IPS-18a (cell line): Measurements from ENCODE around the gene FBXO47.

ENCODE experiments used
- H3K27ac ChIP-seq: one replicate; pipeline ENCODE4 v1.5.1; 2013; ENCODE audit warnings: low read length
- H3K27me3 ChIP-seq: one replicate; pipeline ENCODE4 v1.6.1; 2013; ENCODE audit warnings: mild to moderate bottlenecking, low read length; ENCODE audit not compliant: control insufficient read depth, insufficient read depth
- H3K36me3 ChIP-seq: one replicate; pipeline ENCODE4 v1.6.1; 2013; ENCODE audit warnings: low read depth, low read length; ENCODE audit not compliant: control insufficient read depth
- H3K4me1 ChIP-seq: one replicate; pipeline ENCODE4 v1.6.1; 2013; ENCODE audit warnings: low read depth, low read length; ENCODE audit not compliant: control insufficient read depth
- H3K4me3 ChIP-seq: one replicate; pipeline ENCODE4 v1.5.1; 2013; ENCODE audit warnings: low read length
- H3K9ac ChIP-seq: one replicate; pipeline ENCODE4 v1.6.1; 2013; ENCODE audit warnings: mild to moderate bottlenecking, low read length, moderate library complexity
- H3K9me3 ChIP-seq: one replicate; pipeline ENCODE4 v1.6.1; 2013; ENCODE audit warnings: low read depth, low read length; ENCODE audit not compliant: control insufficient read depth

Gene FBXO47

GRCh38 chr17:38896346-38896954 is 70.8 kb downstream of the FBXO47 start:
- H3K9ac ChIP-seq = no peak overlapping the region
- H3K27ac ChIP-seq = no peak overlapping the region
- no peaks in the 10 kb centered on the region for H3K27me3 ChIP-seq
- no peaks in the 10 kb centered on the region for H3K9me3 ChIP-seq
- H3K4me3 ChIP-seq = no peak overlapping the region
- H3K4me1 ChIP-seq = peaks cover 4% of the 10 kb centered on the region
- peaks cover 20% of the 10 kb centered on the region for H3K36me3 ChIP-seq

DNA sequence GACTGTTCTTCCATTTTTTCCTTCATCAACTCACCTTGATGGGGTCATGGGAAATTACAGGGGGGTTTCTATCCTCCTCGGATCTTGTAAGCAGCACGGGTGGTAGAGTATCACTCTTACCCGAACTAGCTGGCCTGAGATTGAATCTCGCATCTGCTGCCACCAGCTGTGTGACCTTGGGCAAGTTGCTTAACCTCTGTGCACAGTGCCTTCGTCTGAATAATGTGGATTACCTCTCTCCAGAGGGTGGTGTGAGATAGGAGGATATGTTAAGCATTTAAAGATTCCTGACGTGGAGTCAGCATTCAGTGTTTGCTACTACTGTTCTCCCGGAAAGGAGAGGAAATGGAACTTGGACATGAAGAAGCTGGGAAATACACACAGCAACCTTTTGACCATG is 72.9 kb downstream of the FBXO47 start:
- Histone ChIP-seq H3K9ac (no peak overlapping the region), H3K4me3 (no peak overlapping the region), H3K4me1 (no peaks in the 10 kb centered on the region), H3K36me3 (peaks cover 24% of the 10 kb centered on the region), H3K9me3 (no peaks in the 10 kb centered on the region), H3K27ac (no peak overlapping the region), H3K27me3 (no peaks in the 10 kb centered on the region)

DNA sequence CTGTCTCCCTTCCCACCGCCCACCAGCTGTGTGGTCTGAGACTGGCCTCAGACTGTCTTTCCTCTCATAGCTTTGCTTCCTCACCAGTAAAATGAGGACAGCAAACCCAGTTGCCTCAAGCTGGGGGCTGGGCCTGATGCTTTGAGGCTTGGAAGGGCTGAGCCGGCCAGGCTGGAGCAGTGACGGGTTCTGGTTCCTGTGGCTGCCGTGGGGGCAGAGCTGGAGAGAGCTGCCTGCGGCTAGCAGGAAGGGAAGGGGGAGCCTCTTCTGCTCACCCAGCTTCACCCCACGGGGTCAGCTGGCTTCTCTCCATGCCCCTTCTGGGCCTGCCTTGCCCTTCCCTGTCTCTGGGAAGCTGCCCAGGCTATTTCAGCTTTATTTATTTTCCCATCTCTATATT is 73.6 kb downstream of the FBXO47 start:
- Histone ChIP-seq H3K4me3 (no peak overlapping the region), H3K27me3 (no peaks in the 10 kb centered on the region), H3K9me3 (no peaks in the 10 kb centered on the region), H3K4me1 (no peaks in the 10 kb centered on the region), H3K9ac (no peak overlapping the region), H3K36me3 (peaks cover 19% of the 10 kb centered on the region), H3K27ac (no peak overlapping the region)

GRCh38 chr17:38893113-38893512 is 74.1 kb downstream of the FBXO47 start:
- peaks cover 18% of the 10 kb centered on the region for H3K36me3 ChIP-seq

DNA sequence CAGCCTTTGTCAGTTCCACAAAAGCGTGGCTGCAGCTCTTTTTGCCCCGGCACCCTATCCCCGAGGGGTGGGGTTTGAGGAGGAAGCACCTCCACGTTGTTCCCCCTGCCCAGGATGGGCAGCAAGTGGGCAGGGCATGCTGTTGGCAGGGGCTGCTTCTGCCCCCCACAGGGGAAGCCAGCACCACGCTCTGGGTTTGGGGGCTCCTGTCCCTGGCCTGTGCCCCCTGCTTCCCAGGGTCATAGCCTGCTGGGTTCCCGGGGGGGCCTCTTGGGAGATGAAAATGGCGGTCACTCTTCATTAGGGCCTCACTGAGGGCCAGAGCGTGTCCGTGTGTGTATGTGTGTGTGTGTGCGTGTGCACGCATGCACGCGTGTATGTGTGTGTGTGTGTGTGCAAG is 74.6 kb downstream of the FBXO47 start:
- Histone ChIP-seq H3K27ac (no peak overlapping the region), H3K27me3 (no peaks in the 10 kb centered on the region), H3K4me1 (no peaks in the 10 kb centered on the region), H3K4me3 (no peak overlapping the region), H3K9ac (no peak overlapping the region), H3K9me3 (no peaks in the 10 kb centered on the region), H3K36me3 (peaks cover 18% of the 10 kb centered on the region)

More at GRCh38 chr17:38893113-38893512, 74.1 kb downstream of the FBXO47 start:
- Histone ChIP-seq H3K27me3 (no peaks in the 10 kb centered on the region), H3K27ac (no peak overlapping the region), H3K9me3 (no peaks in the 10 kb centered on the region), H3K9ac (no peak overlapping the region), H3K4me1 (no peaks in the 10 kb centered on the region), H3K4me3 (no peak overlapping the region)

DNA sequence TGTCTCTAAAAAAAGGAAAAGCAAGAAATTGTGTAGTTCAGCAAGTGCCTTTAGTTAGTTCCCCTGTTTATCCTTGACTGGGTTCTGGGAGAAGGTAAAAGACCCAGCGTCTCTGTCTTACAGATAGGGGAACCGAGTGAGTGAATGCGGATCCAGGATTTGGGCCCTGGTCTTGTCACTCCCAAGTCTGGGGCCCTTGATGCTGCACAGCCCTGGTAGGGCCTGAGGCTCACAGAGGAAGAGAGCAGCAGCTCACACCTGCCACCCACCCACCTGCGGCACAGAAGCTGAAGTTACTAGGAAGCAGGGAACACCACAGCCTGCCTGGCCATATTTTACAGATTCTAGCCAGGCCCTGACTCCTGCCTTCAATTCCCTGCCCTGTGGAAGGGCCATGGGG is 75.1 kb downstream of the FBXO47 start:
- H3K36me3 ChIP-seq = peaks cover 18% of the 10 kb centered on the region
- H3K9me3 ChIP-seq = no peaks in the 10 kb centered on the region
- H3K4me3 ChIP-seq = no peak overlapping the region
- H3K9ac ChIP-seq = no peak overlapping the region
- no peak overlapping the region for H3K27ac ChIP-seq
- no peaks in the 10 kb centered on the region for H3K4me1 ChIP-seq
- H3K27me3 ChIP-seq = no peaks in the 10 kb centered on the region

- Histone ChIP-seq H3K27ac (no peak overlapping the region), H3K27me3 (no peaks in the 10 kb centered on the region), H3K9ac (no peak overlapping the region), H3K36me3 (peaks cover 18% of the 10 kb centered on the region), H3K4me1 (peaks cover 1% of the 10 kb centered on the region), H3K4me3 (no peak overlapping the region), H3K9me3 (no peaks in the 10 kb centered on the region)
These were observed 75.8 kb downstream of the FBXO47 start for GRCh38 chr17:38891441-38891840.

- H3K4me3 ChIP-seq = no peak overlapping the region
- H3K27me3 ChIP-seq = no peaks in the 10 kb centered on the region
- no peaks in the 10 kb centered on the region for H3K9me3 ChIP-seq
- H3K9ac ChIP-seq = no peak overlapping the region
- H3K36me3 ChIP-seq = peaks cover 18% of the 10 kb centered on the region
- peaks cover 12% of the 10 kb centered on the region for H3K4me1 ChIP-seq
- H3K27ac ChIP-seq = no peak overlapping the region
These were observed 76.8 kb downstream of the FBXO47 start for GRCh38 chr17:38890410-38890746.

DNA sequence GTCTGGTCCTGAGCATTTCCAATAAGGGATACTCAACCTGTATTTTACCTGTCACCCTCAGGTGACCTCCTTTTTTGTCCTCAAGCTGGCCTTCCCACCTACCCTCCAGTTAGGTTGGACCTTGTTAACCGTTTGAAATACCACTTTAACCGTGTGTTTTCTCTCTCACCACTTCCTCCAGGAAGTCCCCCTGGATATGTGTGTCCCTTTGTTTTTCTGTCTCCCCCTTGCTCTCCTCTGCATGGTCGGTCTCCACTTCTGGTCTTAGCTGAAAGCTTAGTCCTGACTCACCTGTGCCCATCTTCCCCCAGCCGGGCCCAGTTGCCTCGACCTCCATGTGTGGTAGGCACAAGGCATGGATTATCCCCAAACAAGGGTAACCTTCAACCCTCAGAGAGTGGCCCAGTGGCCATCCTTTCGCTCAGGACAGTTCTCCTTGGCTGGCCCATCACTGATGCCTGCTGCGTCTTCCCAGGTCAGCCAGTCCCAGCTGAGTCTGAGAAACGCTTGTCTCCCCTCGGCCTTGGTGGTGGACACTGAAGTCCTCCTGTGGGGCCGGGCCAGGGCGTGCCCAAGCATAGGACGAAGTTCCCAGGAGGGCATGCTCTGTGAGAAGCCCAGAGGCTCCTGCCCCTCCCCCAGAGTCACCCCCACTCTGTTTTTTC is 77.3 kb downstream of the FBXO47 start:
- Histone ChIP-seq H3K27me3 (no peaks in the 10 kb centered on the region), H3K27ac (no peak overlapping the region), H3K36me3 (peaks cover 18% of the 10 kb centered on the region), H3K4me3 (no peak overlapping the region), H3K4me1 (peaks cover 17% of the 10 kb centered on the region), H3K9ac (no peak overlapping the region), H3K9me3 (no peaks in the 10 kb centered on the region)

- no peaks in the 10 kb centered on the region for H3K27me3 ChIP-seq
- no peak overlapping the region for H3K27ac ChIP-seq
- H3K9me3 ChIP-seq = no peaks in the 10 kb centered on the region
- H3K4me3 ChIP-seq = no peak overlapping the region
- H3K36me3 ChIP-seq = peaks cover 13% of the 10 kb centered on the region
- H3K4me1 ChIP-seq = peaks cover 21% of the 10 kb centered on the region
- H3K9ac ChIP-seq = no peak overlapping the region
These were observed 78.4 kb downstream of the FBXO47 start for GRCh38 chr17:38888842-38889241.

DNA sequence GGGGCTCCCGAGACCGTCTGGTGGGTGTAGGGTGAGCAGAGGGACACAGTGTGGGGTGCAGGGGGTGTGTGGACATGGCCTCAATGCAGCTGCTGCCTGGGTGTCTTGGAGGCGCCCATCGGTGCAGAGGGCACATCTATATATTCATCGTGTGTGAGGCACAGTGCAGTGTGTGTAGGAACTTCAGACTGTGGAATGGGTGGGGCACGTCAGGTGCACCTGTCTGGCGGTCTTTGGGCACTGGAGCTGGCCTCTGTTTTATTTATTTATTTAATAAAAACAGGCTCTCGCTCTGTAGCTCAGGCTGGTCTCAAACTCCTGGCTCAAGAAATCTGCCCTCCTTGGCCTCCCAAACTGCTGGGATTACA is 80.6 kb downstream of the FBXO47 start:
- Histone ChIP-seq H3K9ac (no peak overlapping the region), H3K4me3 (no peak overlapping the region), H3K4me1 (peaks cover 34% of the 10 kb centered on the region), H3K27me3 (no peaks in the 10 kb centered on the region), H3K27ac (no peak overlapping the region), H3K9me3 (no peaks in the 10 kb centered on the region), H3K36me3 (peaks cover 11% of the 10 kb centered on the region)
